Natural killer cell (primary cell): ENCODE data around the gene ARV1. TPM values are rescaled to one million over a fixed set of nuclear protein-coding genes. Genes with fewer than 3 reads are reported as not detected.
"Not testable (repeated sequence)": the region's sequence is repeated elsewhere in the genome, so short reads cannot be mapped to it uniquely, and the experiment has no call there.

Experiments
- ATAC-seq, 3 donors: fragments of 150-1000 bp in 2 of 3; fragments of 200-7000 bp in 1 of 3; cut with Tn5 transposase; 1 replicate in 1 of 3; 2 replicates in 2 of 3; pipeline ENCODE4 v1.10.0; 2021; ENCODE audit warnings: mild to moderate bottlenecking in 2 of 3, moderate library complexity in 2 of 3
- DNase-seq, 2 donors: peaks; one replicate each; pipeline versions ENCODE4 v3.0.0 to v3.0.0-alpha.2; 2013 to 2021; ENCODE audit warnings: mixed read lengths in 1 of 2
- H3K27ac ChIP-seq: one replicate; pipeline ENCODE4 v1.5.1; 2013; ENCODE audit warnings: mild to moderate bottlenecking, low read length
- H3K27me3 ChIP-seq: one replicate; pipeline ENCODE4 v1.6.1; 2013; ENCODE audit warnings: low read length; ENCODE audit not compliant: control insufficient read depth, insufficient read depth
- H3K36me3 ChIP-seq: one replicate; pipeline ENCODE4 v1.6.1; 2013; ENCODE audit warnings: low read length; ENCODE audit not compliant: control insufficient read depth, insufficient read depth
- H3K4me1 ChIP-seq: one replicate; pipeline ENCODE4 v1.6.1; 2013; ENCODE audit warnings: low read length; ENCODE audit not compliant: control insufficient read depth, insufficient read depth
- H3K4me3 ChIP-seq: one replicate; pipeline ENCODE4 v1.5.1; 2013; ENCODE audit warnings: low read length
- H3K9me3 ChIP-seq: one replicate; pipeline ENCODE4 v1.6.1; 2013; ENCODE audit warnings: low read length; ENCODE audit not compliant: control insufficient read depth, insufficient read depth
- H3K27ac Mint-ChIP-seq, 2 donors: one replicate each; pipeline ENCODE4 v1.8.0; 2022; ENCODE audit warnings: mild to moderate bottlenecking in 2 of 2, mixed read lengths in 2 of 2, moderate library complexity in 1 of 2
- H3K27me3 Mint-ChIP-seq, 2 donors: one replicate each; pipeline ENCODE4 v1.8.0; 2022; ENCODE audit warnings: low read depth in 2 of 2, mixed read lengths in 2 of 2
- H3K36me3 Mint-ChIP-seq: one replicate; pipeline ENCODE4 v1.8.0; 2022; ENCODE audit warnings: mixed read lengths
- H3K4me1 Mint-ChIP-seq, 2 donors: one replicate each; pipeline ENCODE4 v1.8.0; 2022; ENCODE audit warnings: mixed read lengths in 2 of 2
- H3K4me3 Mint-ChIP-seq: one replicate; pipeline ENCODE4 v1.8.0; 2022; ENCODE audit warnings: mild to moderate bottlenecking, moderate library complexity, mixed read lengths
- H3K9me3 Mint-ChIP-seq, 2 donors: one replicate each; pipeline ENCODE4 v1.8.0; 2022; ENCODE audit warnings: mixed read lengths in 2 of 2
- WGBS: methylation state at CpG from one replicate; pipeline ENCODE4 v1.1.7; 2013; ENCODE audit warnings: missing lambda C conversion rate; ENCODE audit not compliant: insufficient coverage; 5-methylcytosine and 5-hydroxymethylcytosine counted together
- intact Hi-C: fragments of 100-400 bp; cut with micrococcal nuclease; formaldehyde crosslinking; loops from one replicate; pipeline ENCODE4 v1.14.2; 2022
- total RNA-seq, 4 donors: library from RNA; stranded (reverse); fragments of 120-200 nt in 1 of 4; gene quantifications; one replicate each; pipeline versions ENCODE4 v1.2.3 to v1.2.4, GENCODE V29; 2013 to 2022
- TF ChIP-seq, protein P1 (sequence below): fragments of 200-600 bp; IDR thresholded peaks from one replicate; pipeline ENCODE4 v1.8.0; 2022; ENCODE audit warnings: antibody characterized with exemption

ARV1 gene
- total RNA-seq, 3 donors from 2014 or later (not counting 1 experiment from before 2014, with no cell fraction given) = 7.2 to 7.6 (median 7.3) TPM

DNA sequence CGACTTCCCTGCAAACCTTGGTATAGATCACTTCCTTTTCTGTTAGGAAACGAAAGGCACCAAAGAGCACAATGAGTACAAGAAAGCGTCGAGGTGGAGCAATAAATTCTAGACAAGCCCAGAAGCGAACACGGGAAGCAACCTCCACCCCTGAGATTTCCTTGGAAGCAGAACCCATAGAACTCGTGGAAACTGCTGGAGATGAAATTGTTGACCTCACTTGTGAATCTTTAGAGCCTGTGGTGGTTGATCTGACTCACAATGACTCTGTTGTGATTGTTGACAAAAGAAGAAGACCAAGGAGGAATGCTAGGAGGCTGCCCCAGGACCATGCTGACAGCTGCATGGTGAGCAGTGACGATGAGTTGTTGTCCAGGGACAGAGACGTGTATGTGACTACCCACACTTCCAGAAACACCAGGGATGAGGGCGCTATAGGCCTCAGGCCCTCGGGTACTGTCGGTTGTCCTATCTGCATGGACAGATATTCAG lies 42.7 kb downstream of the ARV1 start:
- no peaks in the 10 kb centered on the region for H3K27me3 Mint-ChIP-seq

DNA sequence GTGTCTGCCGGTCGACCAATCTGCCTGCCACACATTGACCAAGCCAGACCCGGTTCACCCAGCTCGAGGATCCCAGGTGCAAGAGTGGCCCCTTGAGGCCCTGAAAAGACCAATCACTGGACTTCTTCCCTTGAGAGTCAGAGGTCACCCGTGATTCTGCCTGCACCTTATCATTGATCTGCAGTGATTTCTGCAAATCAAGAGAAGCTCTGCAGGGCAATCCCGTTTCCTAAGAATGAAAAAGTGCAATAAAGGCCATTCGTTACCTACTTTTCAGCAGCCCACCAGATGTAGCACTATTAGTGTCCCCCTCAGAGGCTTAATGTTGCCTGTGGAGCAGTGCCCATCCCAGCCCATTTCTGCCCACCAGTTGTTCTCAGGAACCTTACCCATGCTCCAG lies 43.6 kb downstream of the ARV1 start:
- WGBS = 94% methylated on average over 7 of the region's 7 CpGs
- H3K4me1 ChIP-seq, H3K27ac ChIP-seq, H3K9me3 ChIP-seq, DNase-seq, H3K9me3 Mint-ChIP-seq, H3K27me3 Mint-ChIP-seq, H3K36me3 ChIP-seq, H3K4me1 Mint-ChIP-seq, H3K4me3 Mint-ChIP-seq, H3K36me3 Mint-ChIP-seq, H3K27me3 ChIP-seq, ATAC-seq, H3K27ac Mint-ChIP-seq, intact Hi-C loops, H3K4me3 ChIP-seq: not testable (repeated sequence)

More for the DNA sequence above, 42.7 kb downstream of the ARV1 start:
- DNase-seq (no peak), ATAC-seq (no peak)
- Mint-ChIP-seq H3K4me1 (peaks cover 0 to 8% of the 10 kb centered on the region in 2 donors), H3K27ac (no peak overlapping the region), H3K36me3 (no peaks in the 10 kb centered on the region), H3K9me3 (no peaks in the 10 kb centered on the region), H3K4me3 (no peak overlapping the region)
- H3K4me3 ChIP-seq = no peak overlapping the region
- WGBS = 90% methylated on average over 12 of the region's 12 CpGs
- peaks cover 4% of the 10 kb centered on the region for H3K4me1 ChIP-seq
- no peaks in the 10 kb centered on the region for H3K27me3 ChIP-seq
- intact Hi-C loops = no loop called here
- no peak overlapping the region for H3K27ac ChIP-seq
- H3K9me3 ChIP-seq = no peaks in the 10 kb centered on the region
- TF ChIP-seq, protein P1, sequence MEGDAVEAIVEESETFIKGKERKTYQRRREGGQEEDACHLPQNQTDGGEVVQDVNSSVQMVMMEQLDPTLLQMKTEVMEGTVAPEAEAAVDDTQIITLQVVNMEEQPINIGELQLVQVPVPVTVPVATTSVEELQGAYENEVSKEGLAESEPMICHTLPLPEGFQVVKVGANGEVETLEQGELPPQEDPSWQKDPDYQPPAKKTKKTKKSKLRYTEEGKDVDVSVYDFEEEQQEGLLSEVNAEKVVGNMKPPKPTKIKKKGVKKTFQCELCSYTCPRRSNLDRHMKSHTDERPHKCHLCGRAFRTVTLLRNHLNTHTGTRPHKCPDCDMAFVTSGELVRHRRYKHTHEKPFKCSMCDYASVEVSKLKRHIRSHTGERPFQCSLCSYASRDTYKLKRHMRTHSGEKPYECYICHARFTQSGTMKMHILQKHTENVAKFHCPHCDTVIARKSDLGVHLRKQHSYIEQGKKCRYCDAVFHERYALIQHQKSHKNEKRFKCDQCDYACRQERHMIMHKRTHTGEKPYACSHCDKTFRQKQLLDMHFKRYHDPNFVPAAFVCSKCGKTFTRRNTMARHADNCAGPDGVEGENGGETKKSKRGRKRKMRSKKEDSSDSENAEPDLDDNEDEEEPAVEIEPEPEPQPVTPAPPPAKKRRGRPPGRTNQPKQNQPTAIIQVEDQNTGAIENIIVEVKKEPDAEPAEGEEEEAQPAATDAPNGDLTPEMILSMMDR = no peak
- H3K36me3 ChIP-seq = no peaks in the 10 kb centered on the region

DNA sequence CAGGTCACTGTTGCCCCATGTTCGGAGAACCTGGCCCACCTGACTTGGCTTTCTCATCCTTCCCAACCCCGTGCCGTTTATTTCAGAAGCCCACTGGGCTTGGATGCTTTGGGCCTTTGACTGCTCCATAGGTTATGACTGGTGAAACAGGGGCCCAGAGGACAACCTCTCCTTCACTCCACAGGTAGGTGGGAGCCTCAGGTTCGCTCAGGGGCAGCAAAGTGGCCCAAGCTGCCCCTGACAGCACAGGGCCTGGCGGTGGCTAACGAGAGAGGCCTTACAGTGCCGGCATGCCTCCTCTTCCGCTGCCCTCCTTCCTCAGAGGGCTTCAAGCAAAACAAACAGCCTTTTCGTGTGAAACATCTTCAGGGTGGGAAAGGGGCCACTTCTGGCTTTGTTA lies 44.3 kb downstream of the ARV1 start:
- DNase-seq (no peak), ATAC-seq (no peak)
- Mint-ChIP-seq H3K9me3 (no peaks in the 10 kb centered on the region), H3K4me1 (peaks cover 0 to 8% of the 10 kb centered on the region in 2 donors), H3K27ac (no peak overlapping the region), H3K36me3 (no peaks in the 10 kb centered on the region), H3K27me3 (no peaks in the 10 kb centered on the region), H3K4me3 (no peak overlapping the region)
- Histone ChIP-seq H3K27ac (no peak overlapping the region), H3K9me3 (no peaks in the 10 kb centered on the region), H3K36me3 (no peaks in the 10 kb centered on the region), H3K27me3 (no peaks in the 10 kb centered on the region), H3K4me1 (peaks cover 4% of the 10 kb centered on the region), H3K4me3 (no peak overlapping the region)
- intact Hi-C loops = no loop called here
- TF ChIP-seq, protein P1 = no peak
- WGBS = 90% methylated on average over 9 of the region's 9 CpGs

DNA sequence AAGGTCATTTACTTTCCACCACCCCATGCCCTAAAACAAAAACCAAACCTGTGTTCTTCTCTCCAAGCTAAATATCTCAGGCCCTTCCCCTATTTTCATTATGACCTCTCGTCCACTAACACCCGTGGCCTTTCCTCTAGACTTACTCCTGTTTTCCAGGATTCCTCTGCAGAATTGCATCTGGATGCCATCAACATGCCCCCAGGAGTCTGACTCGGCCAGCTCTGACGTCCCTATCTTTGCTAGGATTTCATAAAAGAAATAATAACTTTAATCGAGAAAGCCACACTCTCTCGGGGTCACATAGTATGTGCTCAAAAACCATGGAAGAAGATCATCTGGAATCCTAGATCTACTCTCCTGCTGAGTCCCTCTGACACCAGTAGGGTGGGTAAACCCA lies 47.7 kb downstream of the ARV1 start:
- intact Hi-C loops = no loop called here
- peaks cover 0 to 5% of the 10 kb centered on the region in 2 donors for H3K4me1 Mint-ChIP-seq
- Histone ChIP-seq H3K27ac (no peak overlapping the region), H3K36me3 (no peaks in the 10 kb centered on the region), H3K9me3 (no peaks in the 10 kb centered on the region), H3K4me1 (no peaks in the 10 kb centered on the region), H3K4me3 (no peak overlapping the region), H3K27me3 (no peaks in the 10 kb centered on the region)
- H3K27me3 Mint-ChIP-seq = peaks cover 0 to 2% of the 10 kb centered on the region in 2 donors
- 90% methylated on average over 6 of the region's 6 CpGs for WGBS
- H3K27ac Mint-ChIP-seq = no peak overlapping the region
- TF ChIP-seq, protein P1 = no peak
- H3K36me3 Mint-ChIP-seq = no peaks in the 10 kb centered on the region
- DNase-seq (no peak), ATAC-seq (no peak)
- no peak overlapping the region for H3K4me3 Mint-ChIP-seq
- H3K9me3 Mint-ChIP-seq = no peaks in the 10 kb centered on the region
